GM12801 (cell line): Measurements from ENCODE around the gene TAF10.

ENCODE experiments used
- CTCF ChIP-seq: IDR thresholded peaks from one replicate; pipeline ENCODE4 v1.5.1; 2011; ENCODE audit warnings: control low read depth; ENCODE audit not compliant: insufficient read length; ENCODE audit errors: extremely low read depth

TAF10 gene

GRCh38 chr11:6655020-6655789, 43.2 kb upstream of the TAF10 start:
- no peak for TF ChIP-seq CTCF

DNA sequence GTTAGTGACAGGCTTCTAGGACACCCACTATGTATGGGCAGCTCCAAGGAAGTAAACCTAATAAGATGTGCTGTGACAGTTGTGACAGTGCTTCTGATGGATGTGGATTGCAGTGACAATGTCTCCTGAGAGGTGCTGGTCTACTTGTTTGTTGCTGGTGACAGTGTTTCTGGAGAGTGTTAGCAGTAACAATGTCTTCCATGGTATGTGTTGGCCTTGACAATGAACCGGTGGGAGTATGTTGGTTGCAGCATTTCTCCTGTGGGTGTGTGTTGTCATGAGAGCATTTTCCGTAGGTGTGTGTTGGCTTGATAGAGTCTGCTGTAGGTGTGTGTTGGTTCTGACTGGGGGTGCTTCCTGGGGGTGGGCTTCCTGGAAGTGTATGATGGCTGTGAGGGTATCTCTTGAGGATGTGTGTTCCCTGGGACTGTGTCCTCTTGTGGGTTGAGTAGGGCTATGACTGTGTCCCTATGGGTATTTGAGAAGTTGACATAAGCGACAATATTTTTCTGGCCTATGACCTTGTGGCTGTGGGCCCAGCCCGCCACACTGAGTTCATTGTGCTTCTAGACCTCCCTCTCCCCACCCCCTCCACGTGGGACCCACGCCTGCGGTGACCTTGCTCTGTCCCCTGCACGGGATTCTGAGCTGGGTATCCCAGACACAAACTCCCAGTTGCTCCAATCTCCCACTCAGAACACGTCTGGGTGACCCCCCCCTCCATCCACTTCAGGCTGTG, 42.4 kb upstream of the TAF10 start:
- no peak for TF ChIP-seq CTCF

- no peak for TF ChIP-seq CTCF
These were observed 41.6 kb upstream of the TAF10 start for GRCh38 chr11:6653656-6654055.

GRCh38 chr11:6653097-6653496, 41.1 kb upstream of the TAF10 start:
- no peak for TF ChIP-seq CTCF

- TF ChIP-seq CTCF: no peak
These were observed 40.2 kb upstream of the TAF10 start for GRCh38 chr11:6652182-6652581.

GRCh38 chr11:6650980-6651379, 39.0 kb upstream of the TAF10 start:
- no peak for TF ChIP-seq CTCF

DNA sequence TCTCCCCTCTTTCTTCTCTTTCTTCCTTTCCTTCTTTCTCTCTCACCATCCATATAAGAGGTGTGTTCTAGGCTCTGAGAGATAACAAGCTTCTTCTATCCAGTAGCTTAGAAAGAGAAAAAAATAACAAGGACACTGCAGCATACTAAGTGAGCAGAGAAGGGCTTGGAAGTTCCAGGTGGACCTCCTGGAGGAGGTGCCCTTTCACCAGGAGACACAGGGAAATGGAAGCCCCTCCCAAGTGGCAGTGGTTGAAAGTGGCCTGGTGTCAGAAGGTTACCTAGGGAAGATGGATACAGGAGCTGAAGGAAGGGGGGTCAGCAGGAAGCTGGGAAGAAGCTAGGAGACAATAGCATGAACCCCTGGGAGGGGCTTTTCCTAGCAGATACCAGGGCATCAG, 38.1 kb upstream of the TAF10 start:
- no peak for TF ChIP-seq CTCF
